GM12878 (cell line): ENCODE measurements around the gene STAMBPL1. TPM values are rescaled to one million over a fixed set of nuclear protein-coding genes. Genes with fewer than 3 reads are reported as not detected.

Source experiments
- CREB1 ChIP-seq: IDR thresholded peaks from 2 replicates; pipeline ENCODE4 v1.6.1; 2012; ENCODE audit warnings: low read depth, mild to moderate bottlenecking, inconsistent platforms
- JUND ChIP-seq: IDR thresholded peaks from 2 replicates; pipeline ENCODE4 v1.6.1; 2012; ENCODE audit warnings: low read depth, mild to moderate bottlenecking, low read length, improper control_type of control experiment, moderate library complexity
- KAT2A ChIP-seq: conservative IDR thresholded peaks from 2 replicates; pipeline ENCODE4 v1.6.1; 2011; ENCODE audit warnings: low read depth, low read length; ENCODE audit not compliant: control insufficient read depth
- MEF2B ChIP-seq: fragments of 450-650 bp; IDR thresholded peaks from 2 replicates; pipeline ENCODE4 v1.6.1; 2018; ENCODE audit warnings: mild to moderate bottlenecking, moderate library complexity; ENCODE audit not compliant: partially characterized antibody, poor library complexity, severe bottlenecking
- NFIC ChIP-seq: IDR thresholded peaks from 2 replicates; pipeline ENCODE4 v1.6.1; 2012; ENCODE audit warnings: low read depth, mild to moderate bottlenecking, inconsistent platforms, low read length, moderate library complexity
- NR2C2 ChIP-seq: IDR thresholded peaks from 2 replicates; pipeline ENCODE4 v1.6.1; 2011; ENCODE audit warnings: borderline replicate concordance, low read depth; ENCODE audit not compliant: control insufficient read depth, insufficient read length
- NR2F1 ChIP-seq: fragments of 450-650 bp; conservative IDR thresholded peaks from 2 replicates; pipeline ENCODE4 v1.6.1; 2017; ENCODE audit warnings: mild to moderate bottlenecking
- PML ChIP-seq: IDR thresholded peaks from 2 replicates; pipeline ENCODE4 v1.6.1; 2012; ENCODE audit warnings: low read length, inconsistent platforms
- YY1 ChIP-seq: IDR thresholded peaks from 2 replicates; pipeline ENCODE4 v1.6.1; 2011; ENCODE audit warnings: low read depth, mild to moderate bottlenecking, low read length
- polyA plus RNA-seq, 11 experiments: library from polyadenylated mRNA; depleted of rRNA in 4 of 11; unstranded in 6 of 11; stranded (reverse) in 5 of 11; fragments of >200 nt; fragmentation: Nextera tagmentation in 4 of 11; fragmentation: Illumina TruSeq in 1 of 11; extraction: Ambion mirVana in 4 of 11; extraction: Trizol in 1 of 11; gene quantifications; 1 replicate in 1 of 11; 2 replicates in 10 of 11; pipeline versions ENCODE4 v1.2.1 to v1.2.3, GENCODE V29; 2011 to 2016; ENCODE audit warnings: inconsistent platforms in 2 of 11, missing spikeins in 2 of 11, low read depth in 1 of 11
- total RNA-seq, 4 experiments: library from RNA; depleted of rRNA in 3 of 4; stranded (reverse); fragments of >200 nt in 3 of 4; fragmentation: Illumina TruSeq in 1 of 4; extraction: Trizol in 1 of 4; gene quantifications; 2 replicates each; pipeline versions ENCODE4 v1.2.1 to v1.2.3, GENCODE V29; 2013 to 2021
- TF ChIP-seq, protein P1 (sequence below): IDR thresholded peaks from 2 replicates; pipeline ENCODE4 v1.6.1; 2012; ENCODE audit warnings: mild to moderate bottlenecking, low read depth, low read length
- TF ChIP-seq, protein P2 (sequence below): fragments of 450-650 bp; IDR thresholded peaks from 2 replicates; pipeline ENCODE4 v1.6.1; 2017; ENCODE audit warnings: mild to moderate bottlenecking, moderate library complexity
- TF ChIP-seq, protein P3 (sequence below): fragments of 150-350 bp; IDR thresholded peaks from 2 replicates; pipeline ENCODE4 v1.6.1; 2016; ENCODE audit warnings: low read depth, low read length
- TF ChIP-seq, protein P4 (sequence below): IDR thresholded peaks from 2 replicates; pipeline ENCODE4 v1.6.1; 2012; ENCODE audit warnings: low read depth, low read length, improper control_type of control experiment
- TF ChIP-seq, protein P5 (sequence below): IDR thresholded peaks from 2 replicates; pipeline ENCODE4 v1.6.1; 2011; ENCODE audit warnings: low read depth, low read length, improper control_type of control experiment, borderline replicate concordance
- TF ChIP-seq, protein P6 (sequence below): IDR thresholded peaks from 2 replicates; pipeline ENCODE4 v1.6.1; 2011; ENCODE audit warnings: mild to moderate bottlenecking, low read depth, low read length, moderate library complexity; ENCODE audit not compliant: insufficient replicate concordance

The STAMBPL1 gene
- total and polyA plus RNA-seq, 10 of the 15 experiments (the other 5 are each of a cell fraction or from before 2014, with no cell fraction given), result 7.5 to 44.1 (median 25.4) TPM

DNA sequence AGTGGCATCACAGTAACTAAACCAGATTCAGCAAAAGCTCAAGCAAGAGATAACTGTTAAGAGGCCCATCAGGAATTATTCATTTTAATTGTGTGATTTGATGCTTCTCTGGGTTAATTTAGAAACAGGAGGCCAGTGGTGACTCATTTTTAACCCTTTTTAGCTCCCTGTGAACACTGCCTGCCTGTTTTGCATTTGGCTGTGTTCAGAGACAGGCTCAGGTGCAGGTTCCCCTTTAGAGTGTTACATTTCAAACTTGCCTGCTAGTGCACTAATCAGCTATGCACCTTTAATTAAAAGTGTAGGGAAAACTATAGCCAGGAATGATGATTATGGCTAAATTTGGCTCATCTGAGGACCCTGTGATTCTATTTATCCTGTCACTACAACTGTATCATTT lies 6.5 kb downstream of the STAMBPL1 start (continued):
- TF ChIP-seq, protein P1, sequence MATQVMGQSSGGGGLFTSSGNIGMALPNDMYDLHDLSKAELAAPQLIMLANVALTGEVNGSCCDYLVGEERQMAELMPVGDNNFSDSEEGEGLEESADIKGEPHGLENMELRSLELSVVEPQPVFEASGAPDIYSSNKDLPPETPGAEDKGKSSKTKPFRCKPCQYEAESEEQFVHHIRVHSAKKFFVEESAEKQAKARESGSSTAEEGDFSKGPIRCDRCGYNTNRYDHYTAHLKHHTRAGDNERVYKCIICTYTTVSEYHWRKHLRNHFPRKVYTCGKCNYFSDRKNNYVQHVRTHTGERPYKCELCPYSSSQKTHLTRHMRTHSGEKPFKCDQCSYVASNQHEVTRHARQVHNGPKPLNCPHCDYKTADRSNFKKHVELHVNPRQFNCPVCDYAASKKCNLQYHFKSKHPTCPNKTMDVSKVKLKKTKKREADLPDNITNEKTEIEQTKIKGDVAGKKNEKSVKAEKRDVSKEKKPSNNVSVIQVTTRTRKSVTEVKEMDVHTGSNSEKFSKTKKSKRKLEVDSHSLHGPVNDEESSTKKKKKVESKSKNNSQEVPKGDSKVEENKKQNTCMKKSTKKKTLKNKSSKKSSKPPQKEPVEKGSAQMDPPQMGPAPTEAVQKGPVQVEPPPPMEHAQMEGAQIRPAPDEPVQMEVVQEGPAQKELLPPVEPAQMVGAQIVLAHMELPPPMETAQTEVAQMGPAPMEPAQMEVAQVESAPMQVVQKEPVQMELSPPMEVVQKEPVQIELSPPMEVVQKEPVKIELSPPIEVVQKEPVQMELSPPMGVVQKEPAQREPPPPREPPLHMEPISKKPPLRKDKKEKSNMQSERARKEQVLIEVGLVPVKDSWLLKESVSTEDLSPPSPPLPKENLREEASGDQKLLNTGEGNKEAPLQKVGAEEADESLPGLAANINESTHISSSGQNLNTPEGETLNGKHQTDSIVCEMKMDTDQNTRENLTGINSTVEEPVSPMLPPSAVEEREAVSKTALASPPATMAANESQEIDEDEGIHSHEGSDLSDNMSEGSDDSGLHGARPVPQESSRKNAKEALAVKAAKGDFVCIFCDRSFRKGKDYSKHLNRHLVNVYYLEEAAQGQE, result no peak
- TF ChIP-seq, protein P2, sequence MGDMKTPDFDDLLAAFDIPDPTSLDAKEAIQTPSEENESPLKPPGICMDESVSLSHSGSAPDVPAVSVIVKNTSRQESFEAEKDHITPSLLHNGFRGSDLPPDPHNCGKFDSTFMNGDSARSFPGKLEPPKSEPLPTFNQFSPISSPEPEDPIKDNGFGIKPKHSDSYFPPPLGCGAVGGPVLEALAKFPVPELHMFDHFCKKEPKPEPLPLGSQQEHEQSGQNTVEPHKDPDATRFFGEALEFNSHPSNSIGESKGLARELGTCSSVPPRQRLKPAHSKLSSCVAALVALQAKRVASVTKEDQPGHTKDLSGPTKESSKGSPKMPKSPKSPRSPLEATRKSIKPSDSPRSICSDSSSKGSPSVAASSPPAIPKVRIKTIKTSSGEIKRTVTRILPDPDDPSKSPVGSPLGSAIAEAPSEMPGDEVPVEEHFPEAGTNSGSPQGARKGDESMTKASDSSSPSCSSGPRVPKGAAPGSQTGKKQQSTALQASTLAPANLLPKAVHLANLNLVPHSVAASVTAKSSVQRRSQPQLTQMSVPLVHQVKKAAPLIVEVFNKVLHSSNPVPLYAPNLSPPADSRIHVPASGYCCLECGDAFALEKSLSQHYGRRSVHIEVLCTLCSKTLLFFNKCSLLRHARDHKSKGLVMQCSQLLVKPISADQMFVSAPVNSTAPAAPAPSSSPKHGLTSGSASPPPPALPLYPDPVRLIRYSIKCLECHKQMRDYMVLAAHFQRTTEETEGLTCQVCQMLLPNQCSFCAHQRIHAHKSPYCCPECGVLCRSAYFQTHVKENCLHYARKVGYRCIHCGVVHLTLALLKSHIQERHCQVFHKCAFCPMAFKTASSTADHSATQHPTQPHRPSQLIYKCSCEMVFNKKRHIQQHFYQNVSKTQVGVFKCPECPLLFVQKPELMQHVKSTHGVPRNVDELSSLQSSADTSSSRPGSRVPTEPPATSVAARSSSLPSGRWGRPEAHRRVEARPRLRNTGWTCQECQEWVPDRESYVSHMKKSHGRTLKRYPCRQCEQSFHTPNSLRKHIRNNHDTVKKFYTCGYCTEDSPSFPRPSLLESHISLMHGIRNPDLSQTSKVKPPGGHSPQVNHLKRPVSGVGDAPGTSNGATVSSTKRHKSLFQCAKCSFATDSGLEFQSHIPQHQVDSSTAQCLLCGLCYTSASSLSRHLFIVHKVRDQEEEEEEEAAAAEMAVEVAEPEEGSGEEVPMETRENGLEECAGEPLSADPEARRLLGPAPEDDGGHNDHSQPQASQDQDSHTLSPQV, result no peak
- TF ChIP-seq KAT2A (no peak), JUND (peak; percentile 10; the same call in 1 of the 2 replicates), YY1 (no peak), NR2C2 (no peak), NFIC (peak; percentile 67; the same call in 1 of the 2 replicates), MEF2B (peak; percentile 66), NR2F1 (no peak), CREB1 (peak; percentile 35; the same call in 1 of the 2 replicates), PML (peak; percentile 63; the same call in 1 of the 2 replicates)
- TF ChIP-seq, protein P3, sequence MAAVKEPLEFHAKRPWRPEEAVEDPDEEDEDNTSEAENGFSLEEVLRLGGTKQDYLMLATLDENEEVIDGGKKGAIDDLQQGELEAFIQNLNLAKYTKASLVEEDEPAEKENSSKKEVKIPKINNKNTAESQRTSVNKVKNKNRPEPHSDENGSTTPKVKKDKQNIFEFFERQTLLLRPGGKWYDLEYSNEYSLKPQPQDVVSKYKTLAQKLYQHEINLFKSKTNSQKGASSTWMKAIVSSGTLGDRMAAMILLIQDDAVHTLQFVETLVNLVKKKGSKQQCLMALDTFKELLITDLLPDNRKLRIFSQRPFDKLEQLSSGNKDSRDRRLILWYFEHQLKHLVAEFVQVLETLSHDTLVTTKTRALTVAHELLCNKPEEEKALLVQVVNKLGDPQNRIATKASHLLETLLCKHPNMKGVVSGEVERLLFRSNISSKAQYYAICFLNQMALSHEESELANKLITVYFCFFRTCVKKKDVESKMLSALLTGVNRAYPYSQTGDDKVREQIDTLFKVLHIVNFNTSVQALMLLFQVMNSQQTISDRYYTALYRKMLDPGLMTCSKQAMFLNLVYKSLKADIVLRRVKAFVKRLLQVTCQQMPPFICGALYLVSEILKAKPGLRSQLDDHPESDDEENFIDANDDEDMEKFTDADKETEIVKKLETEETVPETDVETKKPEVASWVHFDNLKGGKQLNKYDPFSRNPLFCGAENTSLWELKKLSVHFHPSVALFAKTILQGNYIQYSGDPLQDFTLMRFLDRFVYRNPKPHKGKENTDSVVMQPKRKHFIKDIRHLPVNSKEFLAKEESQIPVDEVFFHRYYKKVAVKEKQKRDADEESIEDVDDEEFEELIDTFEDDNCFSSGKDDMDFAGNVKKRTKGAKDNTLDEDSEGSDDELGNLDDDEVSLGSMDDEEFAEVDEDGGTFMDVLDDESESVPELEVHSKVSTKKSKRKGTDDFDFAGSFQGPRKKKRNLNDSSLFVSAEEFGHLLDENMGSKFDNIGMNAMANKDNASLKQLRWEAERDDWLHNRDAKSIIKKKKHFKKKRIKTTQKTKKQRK, result no peak
- TF ChIP-seq, protein P4, sequence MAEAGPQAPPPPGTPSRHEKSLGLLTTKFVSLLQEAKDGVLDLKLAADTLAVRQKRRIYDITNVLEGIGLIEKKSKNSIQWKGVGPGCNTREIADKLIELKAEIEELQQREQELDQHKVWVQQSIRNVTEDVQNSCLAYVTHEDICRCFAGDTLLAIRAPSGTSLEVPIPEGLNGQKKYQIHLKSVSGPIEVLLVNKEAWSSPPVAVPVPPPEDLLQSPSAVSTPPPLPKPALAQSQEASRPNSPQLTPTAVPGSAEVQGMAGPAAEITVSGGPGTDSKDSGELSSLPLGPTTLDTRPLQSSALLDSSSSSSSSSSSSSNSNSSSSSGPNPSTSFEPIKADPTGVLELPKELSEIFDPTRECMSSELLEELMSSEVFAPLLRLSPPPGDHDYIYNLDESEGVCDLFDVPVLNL, result no peak
- TF ChIP-seq, protein P5, sequence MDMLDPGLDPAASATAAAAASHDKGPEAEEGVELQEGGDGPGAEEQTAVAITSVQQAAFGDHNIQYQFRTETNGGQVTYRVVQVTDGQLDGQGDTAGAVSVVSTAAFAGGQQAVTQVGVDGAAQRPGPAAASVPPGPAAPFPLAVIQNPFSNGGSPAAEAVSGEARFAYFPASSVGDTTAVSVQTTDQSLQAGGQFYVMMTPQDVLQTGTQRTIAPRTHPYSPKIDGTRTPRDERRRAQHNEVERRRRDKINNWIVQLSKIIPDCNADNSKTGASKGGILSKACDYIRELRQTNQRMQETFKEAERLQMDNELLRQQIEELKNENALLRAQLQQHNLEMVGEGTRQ, result no peak
- TF ChIP-seq, protein P6, sequence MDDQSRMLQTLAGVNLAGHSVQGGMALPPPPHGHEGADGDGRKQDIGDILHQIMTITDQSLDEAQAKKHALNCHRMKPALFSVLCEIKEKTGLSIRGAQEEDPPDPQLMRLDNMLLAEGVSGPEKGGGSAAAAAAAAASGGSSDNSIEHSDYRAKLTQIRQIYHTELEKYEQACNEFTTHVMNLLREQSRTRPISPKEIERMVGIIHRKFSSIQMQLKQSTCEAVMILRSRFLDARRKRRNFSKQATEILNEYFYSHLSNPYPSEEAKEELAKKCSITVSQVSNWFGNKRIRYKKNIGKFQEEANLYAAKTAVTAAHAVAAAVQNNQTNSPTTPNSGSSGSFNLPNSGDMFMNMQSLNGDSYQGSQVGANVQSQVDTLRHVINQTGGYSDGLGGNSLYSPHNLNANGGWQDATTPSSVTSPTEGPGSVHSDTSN, result no peak
